HTERT RPE-1 (cell line): ENCODE results near the gene GNB1.
"Not testable (repeated sequence)": the region's sequence is repeated elsewhere in the genome, so short reads cannot be mapped to it uniquely, and the experiment has no call there.

Experiments used
- in situ Hi-C: fragments of 300-500 bp; cut with MboI; formaldehyde crosslinking; loops from 4 replicates; pipeline ENCODE4 v1.14.3; 2020; ENCODE audit warnings: low sequenced_read_pairs

GNB1 gene

GRCh38 chr1:1890506-1891348, at the start of gene GNB1:
TSS of gene GNB1 (minus strand) at chr1:1891087. CDS start at chr1:1825453, 65,634 bp downstream.
- in situ Hi-C loops = no loop called here

GRCh38 chr1:1940123-1940425, 49.2 kb upstream of the GNB1 start:
- in situ Hi-C loops = no loop called here

DNA sequence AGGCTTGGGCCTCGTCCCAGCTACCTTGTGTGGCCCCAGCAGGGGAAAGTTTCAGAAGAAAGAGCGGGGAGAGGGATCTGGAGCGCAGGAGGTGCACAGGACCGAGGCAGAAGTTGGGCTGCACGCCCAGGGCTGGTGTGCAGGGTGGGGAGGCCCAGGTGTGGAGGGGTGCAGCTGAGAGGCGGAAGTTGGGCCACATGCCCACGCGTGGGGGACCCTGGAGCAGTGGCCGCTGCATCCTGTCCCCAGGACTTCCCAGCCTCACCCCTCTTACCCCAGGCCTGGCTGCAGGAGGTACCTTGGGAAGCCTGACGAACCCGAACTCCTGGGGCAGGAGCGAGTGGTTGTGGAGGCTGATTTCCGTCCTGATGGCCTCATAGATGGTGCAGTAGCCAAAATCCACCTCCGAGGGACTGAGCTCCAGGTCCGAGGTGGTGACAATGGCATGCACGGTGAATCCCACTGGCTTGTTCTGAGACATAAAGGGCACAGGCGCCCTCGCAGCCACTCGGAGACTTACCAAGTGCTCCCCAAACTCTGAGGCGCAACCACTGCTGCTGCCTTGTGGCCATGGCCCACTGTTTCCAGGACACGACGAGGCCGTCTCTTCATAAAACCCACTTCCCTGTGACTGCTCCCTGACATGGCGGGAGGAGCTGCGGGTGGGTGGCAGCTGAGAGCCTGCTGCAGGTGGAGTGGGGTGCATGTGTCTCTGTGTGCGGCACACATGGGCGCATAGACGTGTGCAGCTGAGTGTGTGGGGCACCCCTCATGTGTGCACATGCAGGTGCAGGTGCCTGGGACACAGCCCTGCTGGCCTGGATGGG, 48.6 kb upstream of the GNB1 start:
- in situ Hi-C loops = no loop called here

DNA sequence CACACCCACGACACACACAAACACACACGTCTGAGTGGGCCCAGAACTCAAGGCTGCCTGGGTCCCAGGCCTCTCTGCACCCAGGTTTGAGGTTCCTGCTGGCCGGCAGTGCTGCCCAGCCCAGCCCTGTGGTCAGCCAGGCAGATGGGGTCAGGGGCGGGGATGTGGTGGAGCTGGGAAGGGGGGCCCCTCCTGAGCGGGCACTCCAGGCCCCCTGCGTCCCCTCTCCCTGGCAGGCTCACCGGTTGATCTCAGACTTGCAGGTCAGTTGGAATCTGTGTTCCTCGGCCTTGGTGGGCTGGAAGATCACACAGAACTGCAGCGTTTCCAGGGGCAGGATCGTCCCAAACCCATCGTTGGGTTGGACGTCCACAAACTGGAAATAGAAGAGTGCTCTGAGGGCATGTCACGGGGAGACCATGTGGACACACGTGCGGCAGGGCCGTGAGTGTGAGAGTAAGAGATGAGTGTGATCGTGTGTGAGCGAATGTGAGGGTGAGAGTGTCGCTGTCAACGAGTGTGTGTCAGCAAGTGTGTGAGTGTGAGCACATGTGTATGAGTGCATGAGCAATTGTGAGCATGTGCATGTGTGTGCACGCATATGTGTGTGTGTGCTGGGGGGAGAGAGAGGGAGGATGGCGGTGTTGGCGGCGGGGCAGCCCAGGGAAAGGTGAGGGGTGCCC, 47.9 kb upstream of the GNB1 start:
- in situ Hi-C loops = no loop called here

DNA sequence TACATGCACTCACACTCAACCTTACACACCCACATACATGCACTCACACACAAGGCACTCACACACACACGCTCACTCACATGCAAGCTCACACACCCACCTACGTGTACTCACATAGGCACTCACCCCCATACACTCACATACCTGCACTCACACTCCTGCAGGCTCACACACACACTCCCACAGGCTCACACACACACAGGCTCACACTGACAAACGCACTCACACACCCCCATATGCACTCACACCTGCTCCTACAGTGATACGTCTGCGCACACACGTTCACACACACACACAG, 47.3 kb upstream of the GNB1 start:
- in situ Hi-C loops = no loop called here

DNA sequence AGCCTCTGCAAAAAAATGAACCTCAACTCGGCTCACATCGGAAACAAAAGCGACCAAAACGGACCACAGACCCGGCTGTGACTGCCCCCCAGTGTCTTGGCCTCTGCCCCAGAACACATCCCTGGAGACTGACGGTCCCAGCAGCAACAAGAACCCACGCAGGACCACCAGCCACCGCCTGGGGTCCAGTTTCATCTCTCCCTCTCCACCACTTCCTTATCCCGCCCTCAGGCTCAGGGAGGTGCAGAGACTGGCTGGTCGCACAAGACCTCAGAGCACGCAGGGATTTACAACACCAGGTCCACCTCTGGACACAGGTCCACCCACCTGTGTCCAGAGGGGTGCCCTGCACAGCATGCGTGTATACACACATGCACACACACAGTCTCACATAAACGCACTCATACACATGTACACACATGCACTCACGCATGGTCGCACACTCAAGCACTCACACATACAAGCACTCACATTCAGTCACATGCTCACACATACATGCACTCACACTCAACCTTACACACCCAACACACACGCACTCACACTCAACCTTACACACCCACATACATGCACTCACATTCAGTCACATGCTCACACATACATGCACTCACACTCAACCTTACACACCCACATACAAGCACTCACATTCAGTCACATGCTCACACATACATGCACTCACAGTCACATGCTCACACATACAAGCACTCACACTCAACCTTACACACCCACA, 46.8 kb upstream of the GNB1 start:
- in situ Hi-C loops = no loop called here

- in situ Hi-C loops = no loop called here
Observed at GRCh38 chr1:1937061-1937460, 46.2 kb upstream of the GNB1 start.

- in situ Hi-C loops = not testable (repeated sequence)
Observed at GRCh38 chr1:1934848-1935247, 44.0 kb upstream of the GNB1 start.

DNA sequence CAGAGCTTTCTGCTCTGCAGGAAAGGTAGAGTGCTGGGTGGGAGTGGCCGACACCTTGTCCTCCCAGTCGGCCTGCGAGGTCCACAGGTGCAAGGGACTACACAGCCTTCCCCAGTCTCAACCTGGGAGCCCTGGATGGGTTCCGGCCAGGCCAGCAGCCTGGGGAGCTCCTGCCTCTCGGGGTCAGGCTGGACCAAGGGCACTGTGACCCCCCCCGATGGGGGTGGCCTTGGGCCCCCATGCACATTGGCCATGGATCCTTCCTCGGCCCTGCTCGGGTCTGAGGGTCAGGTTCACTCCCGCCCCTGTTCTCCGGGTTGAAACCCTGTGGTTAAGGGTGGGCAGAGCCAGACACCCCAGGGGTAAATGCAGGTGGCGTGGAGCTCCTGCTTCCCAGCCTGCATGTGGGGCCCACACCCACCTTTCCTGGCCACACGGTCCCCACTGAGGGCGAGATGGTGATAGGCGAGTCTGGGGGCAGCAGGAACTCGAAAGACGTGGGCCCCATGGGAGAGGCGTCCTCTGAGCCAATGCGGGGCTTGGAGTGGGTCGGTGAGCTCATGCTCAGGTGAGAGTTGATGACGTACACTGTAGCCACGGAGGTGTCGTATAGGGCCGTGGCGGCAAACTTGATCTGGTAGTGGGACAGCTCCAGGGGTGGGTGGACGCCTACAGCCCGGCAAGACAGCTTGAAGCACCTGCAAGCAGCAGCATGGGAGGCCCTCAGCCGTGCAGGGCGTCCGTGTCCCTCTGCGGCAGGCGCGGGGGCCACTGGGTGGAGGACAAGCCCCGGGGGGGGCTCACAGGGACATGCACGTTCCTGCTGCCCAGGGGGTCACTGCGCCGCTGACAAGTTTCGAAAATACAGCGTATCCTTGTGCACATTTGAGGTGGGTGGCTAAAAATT, 39.0 kb upstream of the GNB1 start:
- in situ Hi-C loops = no loop called here

DNA sequence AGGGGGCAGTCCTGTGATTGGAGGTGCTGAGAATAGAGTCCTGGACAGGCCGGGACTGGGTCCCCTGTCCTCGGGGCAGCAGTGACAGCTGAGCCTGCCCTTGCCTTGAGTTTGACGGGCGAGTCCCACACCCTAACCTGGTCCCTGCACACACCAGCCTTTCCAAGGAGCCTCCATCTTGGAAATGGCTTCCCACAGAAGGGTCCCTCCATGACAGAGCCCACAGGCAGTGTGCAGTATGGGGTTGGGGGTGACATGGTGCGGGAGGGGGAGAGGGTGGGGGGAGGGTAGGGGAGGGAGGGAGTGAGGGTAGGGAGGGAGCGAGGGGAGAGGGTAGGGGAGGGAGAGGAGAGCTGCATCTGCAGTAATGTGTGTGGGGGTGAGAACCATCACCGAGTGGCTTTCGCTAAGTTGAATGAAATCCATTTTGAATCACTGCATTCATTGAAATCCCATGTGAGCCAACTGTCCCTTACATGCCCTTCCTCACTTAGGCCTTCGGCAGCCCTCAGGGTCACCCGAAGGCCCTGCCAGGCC, 38.3 kb upstream of the GNB1 start:
- in situ Hi-C loops = no loop called here

DNA sequence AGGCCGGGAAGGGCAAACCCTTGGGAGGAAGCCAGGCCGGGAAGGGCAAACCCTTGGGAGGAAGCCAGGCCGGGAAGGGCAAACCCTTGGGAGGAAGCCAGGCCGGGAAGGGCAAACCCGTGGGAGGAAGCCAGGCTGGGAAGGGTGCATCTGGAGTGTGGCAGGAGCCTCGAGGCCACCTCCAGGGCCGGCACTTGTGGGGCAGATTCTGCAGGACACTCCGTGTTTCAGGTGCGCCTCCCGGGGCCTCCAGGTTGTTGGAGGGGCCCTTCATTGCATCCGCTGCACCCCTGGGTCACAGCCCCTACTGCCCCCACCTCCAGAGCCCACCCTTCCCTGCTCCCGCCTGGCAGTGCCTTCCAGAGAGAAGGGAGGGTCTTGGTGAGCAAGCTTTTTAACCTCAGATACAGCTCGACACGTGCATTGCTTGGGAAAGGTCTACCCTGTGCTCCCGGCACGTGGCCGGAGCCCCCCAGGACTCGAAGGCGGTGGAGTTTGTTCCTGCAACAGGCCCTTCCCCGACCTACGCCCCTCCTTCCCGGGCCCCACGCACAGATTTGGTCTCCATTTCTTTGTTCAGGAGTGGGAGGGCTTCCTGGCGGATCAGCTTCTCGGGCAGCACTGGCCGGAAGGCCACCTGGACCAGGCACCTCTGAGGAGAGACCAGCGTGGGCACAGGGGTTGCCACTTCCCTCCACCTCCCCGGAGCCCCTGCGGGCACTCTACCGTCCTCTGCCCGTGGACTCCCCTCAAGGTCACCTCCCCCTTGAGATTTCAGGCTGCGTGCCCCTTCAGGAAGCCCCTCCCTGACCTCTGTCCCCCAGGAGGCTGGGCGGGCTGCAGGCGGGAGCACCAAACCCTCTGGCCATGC, 37.6 kb upstream of the GNB1 start:
- in situ Hi-C loops = no loop called here

- in situ Hi-C loops = no loop called here
Observed at GRCh38 chr1:1927751-1928150, 36.9 kb upstream of the GNB1 start.

GRCh38 chr1:1926886-1927660, 36.2 kb upstream of the GNB1 start:
- in situ Hi-C loops = no loop called here

DNA sequence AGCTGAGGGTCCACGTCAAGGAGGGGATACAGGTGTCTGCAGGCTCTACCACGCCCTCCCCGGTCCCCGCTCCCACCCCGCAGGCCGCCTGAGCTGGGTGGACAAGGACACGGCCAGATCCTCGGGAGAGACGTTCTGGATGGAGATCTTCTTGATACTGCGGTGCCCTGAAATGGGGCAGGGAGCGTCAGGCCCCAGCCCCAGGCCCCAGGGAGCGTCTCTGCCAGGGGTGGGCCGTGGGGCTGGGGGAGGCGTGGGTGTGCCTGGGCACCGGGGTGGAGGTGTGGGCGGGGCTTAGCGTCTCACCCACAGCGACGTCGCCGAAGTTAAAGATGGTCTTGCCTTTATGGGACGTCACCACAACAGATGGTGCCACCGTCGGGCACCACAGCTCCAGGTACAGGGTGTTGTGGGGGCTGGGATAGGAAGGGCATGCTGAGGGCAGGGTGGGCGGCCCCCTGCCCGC, 35.5 kb upstream of the GNB1 start:
- in situ Hi-C loops = no loop called here

- in situ Hi-C loops = no loop called here
Observed at GRCh38 chr1:1925437-1926345, 34.8 kb upstream of the GNB1 start.

DNA sequence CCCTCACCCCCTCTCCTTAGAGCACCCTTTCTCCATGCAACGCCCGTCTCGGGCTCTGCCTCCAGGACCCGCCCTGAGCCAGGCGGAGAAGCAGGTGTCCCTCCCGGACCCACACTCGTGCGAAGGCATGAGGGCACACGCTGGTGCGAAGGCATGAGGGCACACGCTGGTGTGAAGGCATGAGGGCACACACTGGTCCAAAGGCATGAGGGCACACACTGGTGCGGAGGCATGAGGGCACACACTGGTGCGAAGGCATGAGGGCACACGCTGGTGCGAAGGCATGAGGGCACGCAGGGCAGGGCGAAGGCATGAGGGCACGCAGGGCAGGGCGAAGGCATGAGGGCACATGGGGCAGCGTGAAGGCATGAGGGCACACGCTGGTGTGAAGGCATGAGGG, 34.0 kb upstream of the GNB1 start:
- in situ Hi-C loops = no loop called here

DNA sequence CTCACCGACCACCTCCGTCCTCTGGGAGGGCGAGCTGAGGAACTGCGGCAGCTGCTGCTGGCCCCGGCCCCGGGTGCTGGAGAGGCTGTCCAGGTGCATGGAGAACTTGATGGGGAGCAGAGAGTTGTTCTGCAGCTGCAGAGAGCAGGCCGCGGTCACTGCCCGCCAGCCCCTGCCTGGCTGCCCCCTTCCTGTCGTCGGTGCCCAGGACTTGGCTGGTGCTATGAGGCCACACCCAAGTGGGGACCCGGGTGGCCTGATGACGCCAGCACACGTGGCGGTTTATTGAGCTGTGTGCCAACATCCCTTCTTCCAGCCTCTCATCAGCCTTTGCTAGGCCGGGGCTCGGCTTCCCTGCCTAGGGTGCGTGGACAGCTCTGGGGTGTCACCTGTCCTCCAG, 33.5 kb upstream of the GNB1 start:
- in situ Hi-C loops = no loop called here
